GM10248 (cell line): ENCODE measurements around the gene GPHB5.
"Not testable (repeated sequence)": the region's sequence is repeated elsewhere in the genome, so short reads cannot be mapped to it uniquely, and the experiment has no call there.

Source experiments
- CTCF ChIA-PET: fragments of 300-600 bp; sonication (Branson Sonifier 250); formaldehyde crosslinking; extraction: SDS; loops from one replicate; lab custom pipeline; 2021; ENCODE audit warnings: antibody characterized with exemption; lab: Yijun Ruan, JAX
- POLR2A ChIA-PET: fragments of 350-650 bp; sonication (Branson Sonifier 250); formaldehyde crosslinking; extraction: SDS; loops from one replicate; lab custom pipeline; 2020; ENCODE audit warnings: antibody characterized with exemption; lab: Yijun Ruan, JAX
- DNase-seq: peaks from one replicate; pipeline ENCODE4 v3.0.0; 2012; ENCODE audit errors: extremely low spot score
- CTCF ChIP-seq: IDR thresholded peaks from 2 replicates; pipeline ENCODE4 v1.5.1; 2012; ENCODE audit warnings: mild to moderate bottlenecking, low read depth; ENCODE audit errors: extremely low read depth, missing control alignments, control extremely low read depth

Gene GPHB5

GRCh38 chr14:63287666-63288483 is 30.9 kb downstream of the GPHB5 start:
- TF ChIP-seq CTCF, result no peak
- POLR2A ChIA-PET, result no interaction called here
- CTCF ChIA-PET, result interaction anchor here (0.9 to 1.4 kb wide), 4 partner anchors 10 to 1161 kb away, joined by 3 to 6 read pairs (median 4); no protein-coding TSS in a partner anchor
- DNase-seq, result no peak

GRCh38 chr14:63286071-63286470 is 32.7 kb downstream of the GPHB5 start:
- no peak for TF ChIP-seq CTCF
- POLR2A ChIA-PET, result no interaction called here
- no peak for DNase-seq
- CTCF ChIA-PET, result no interaction called here

- no peak for TF ChIP-seq CTCF
- no peak for DNase-seq
- POLR2A ChIA-PET, result no interaction called here
These were observed 34.9 kb downstream of the GPHB5 start for GRCh38 chr14:63283884-63284248.

GRCh38 chr14:63282997-63283883 is 35.5 kb downstream of the GPHB5 start:
- CTCF ChIA-PET, result interaction anchor here (0.9 to 2.8 kb wide), 3 partner anchors 11 to 1105 kb away, joined by 3 to 19 read pairs (median 3); no protein-coding TSS in a partner anchor
- POLR2A ChIA-PET, result no interaction called here
- no peak for TF ChIP-seq CTCF
- DNase-seq, result no peak

More at GRCh38 chr14:63283884-63284248, 34.9 kb downstream of the GPHB5 start:
- CTCF ChIA-PET, result interaction anchor here (0.9 to 2.8 kb wide), 4 partner anchors 8 to 1105 kb away, joined by 3 to 19 read pairs (median 3); no protein-coding TSS in a partner anchor

GRCh38 chr14:63279933-63280332 is 38.8 kb downstream of the GPHB5 start:
- DNase-seq, POLR2A ChIA-PET: not testable (repeated sequence)
- CTCF ChIA-PET, result interaction anchor here (1.2 to 5.0 kb wide), 5 partner anchors 15 to 1154 kb away, joined by 3 to 23 read pairs (median 4); no protein-coding TSS in a partner anchor

- POLR2A ChIA-PET, result no interaction called here
- CTCF ChIA-PET, result interaction anchor here (0.6 to 5.0 kb wide), 22 partner anchors 9 to 1165 kb away, joined by 3 to 23 read pairs (median 4); no protein-coding TSS in a partner anchor
- TF ChIP-seq CTCF, result no peak
- no peak for DNase-seq
These were observed 41.0 kb downstream of the GPHB5 start for GRCh38 chr14:63277591-63278183.
